Cerebellar nuclear complex (tissue), 1 donor: ENCODE measurements around the gene RNLS.

Source experiments
- DNase-seq, 2 experiments: peaks; one replicate each; lab custom pipeline; 2025; lab: John Stamatoyannopoulos, UW

RNLS gene

DNA sequence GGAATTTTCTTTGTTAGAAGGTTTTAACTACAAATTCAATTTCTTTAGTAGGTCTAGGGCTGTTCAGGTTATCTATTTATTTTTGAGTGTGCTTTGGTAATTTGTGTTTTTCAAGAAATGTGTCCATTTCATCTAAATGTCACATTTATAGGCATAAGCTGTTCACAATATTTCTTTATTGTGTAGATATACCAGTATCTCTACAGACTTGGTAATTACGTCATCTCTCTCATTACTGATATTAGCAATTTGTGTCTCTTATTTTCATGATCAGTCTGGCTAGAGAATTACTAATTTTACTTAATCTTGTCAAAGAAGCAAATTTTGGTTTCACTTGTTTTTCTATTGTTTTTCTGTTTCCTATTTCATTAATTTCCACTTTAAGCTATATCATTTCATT is 152.0 kb downstream of the RNLS start:
- no peak for DNase-seq

DNA sequence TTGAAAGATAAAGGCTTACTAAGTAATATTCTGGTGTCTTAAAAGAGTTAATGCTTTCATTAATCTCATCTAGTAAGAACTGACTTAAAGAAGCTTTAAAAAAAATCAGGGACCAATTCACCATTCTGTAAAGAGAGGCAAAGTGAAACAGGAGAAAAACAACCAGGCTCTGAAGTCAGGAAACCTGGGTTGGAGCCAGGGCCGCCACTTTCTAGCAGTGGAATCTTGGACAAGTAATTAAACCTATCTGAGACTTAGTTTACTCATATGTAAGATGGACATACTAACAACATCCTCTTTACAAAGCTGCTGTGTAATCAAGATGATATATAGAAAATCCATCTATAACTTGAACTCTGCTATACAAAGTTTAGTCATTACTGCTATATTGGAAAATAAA is 154.1 kb downstream of the RNLS start:
- DNase-seq = no peak

DNA sequence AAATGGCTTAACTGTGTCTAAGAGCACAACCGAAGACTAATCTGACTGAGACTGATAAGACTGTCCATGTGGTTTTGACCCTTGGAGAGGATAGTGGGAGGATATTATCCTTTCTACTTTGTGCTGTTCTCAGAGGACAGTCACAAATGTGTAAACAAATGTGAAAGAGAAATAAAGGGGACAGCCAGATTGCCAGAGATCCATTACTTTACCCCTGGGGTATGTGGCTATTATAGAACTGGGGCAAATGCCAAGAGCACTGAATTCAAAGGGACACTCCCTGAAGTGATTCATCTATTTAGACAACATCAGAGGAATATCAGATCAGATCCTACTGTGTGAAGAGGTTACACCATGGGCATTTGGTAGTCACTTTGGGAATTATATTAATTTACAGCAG is 154.7 kb downstream of the RNLS start:
- DNase-seq = no peak

DNA sequence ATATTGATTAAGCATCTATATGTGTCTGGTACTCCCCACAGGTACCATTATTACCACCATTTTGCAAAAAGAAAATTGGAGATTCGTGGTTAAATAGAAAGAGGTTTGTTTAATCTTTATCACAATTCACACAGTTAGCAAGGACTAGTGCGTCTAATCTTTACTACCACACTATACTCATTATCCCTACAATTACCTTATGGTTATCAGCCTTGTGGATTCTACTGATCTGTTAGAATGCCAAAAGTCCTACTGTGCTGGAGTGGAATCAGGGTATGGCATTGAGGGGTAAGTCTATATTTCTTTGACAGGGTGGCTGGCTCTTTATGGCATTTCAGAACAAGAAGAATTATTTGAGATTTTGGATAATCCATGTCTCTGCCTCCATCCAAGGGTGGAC is 156.1 kb downstream of the RNLS start:
- no peak for DNase-seq

DNA sequence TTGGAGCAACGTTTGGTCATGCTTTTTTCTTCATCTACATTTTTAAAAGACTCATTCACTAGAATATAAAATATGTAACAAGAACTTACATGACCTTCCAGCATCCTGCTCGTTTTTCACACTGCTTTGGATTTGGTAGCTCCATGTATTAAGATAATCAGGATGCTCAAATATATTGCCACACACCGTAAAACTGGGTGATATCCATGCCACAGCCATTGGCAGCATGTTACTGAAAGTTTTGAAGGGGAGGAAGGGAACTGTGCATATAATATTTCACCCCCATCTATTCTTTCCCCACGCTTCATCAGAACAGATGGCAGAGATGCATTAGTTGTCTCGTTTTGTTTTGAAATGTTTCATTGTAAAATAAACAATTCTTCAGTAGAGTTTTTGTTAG is 158.2 kb downstream of the RNLS start:
- no peak for DNase-seq

DNA sequence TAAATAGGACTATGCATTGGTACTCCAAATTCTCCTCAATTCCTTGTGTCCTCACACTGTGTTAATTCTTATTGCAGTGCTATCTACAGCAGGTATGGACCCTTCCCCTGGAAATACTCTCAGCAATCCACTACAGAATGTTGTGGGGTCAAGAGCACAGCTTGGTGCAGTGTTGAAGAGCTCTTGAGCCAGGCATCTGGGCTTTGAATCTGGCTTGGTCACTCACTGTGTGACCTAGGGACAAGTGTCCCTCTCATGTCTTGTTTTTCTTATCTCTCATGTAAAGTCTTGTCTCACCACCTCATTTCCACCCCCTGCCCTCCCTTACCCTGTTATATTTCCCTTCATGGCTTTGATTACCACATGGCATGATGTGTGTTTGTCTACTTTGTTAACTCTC is 159.4 kb downstream of the RNLS start:
- no peak for DNase-seq

DNA sequence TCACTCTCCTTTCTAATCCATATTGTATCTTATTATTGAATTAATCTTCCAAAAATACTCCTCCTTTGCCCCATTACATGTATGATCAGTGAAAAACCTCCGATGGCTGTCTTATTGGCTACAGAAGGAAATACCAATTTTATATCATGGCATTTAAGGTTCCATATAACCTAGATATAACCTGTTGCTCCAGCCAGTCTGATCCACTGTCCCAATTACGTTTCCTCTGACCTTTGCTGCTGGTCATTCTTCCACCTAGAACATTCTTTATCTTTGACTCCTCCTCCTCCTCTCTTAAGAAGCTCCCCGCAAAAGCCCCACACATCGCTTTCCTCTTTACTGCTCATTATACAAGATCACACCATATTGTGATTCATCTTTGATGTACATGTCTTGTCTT is 161.5 kb downstream of the RNLS start:
- DNase-seq = no peak

DNA sequence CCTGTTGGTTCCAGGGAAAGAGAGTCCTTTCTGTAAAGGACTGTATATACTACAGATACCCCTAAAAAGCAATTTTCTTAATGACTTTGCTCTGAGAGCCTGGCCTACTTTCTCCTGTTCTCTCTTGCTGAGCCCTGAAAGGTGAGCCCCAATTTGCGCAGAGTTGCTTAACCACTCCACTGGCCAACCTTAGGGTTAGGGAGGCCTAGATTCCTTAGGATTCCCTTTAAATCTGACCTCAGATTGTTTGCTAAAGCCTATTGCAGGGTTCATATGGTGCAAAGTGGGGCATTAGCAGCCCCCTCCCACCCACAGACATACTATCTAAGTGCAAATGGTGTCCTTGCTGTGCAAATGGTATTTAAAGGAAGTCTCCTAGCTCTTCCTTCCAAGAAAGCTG is 164.2 kb downstream of the RNLS start:
- no peak for DNase-seq

DNA sequence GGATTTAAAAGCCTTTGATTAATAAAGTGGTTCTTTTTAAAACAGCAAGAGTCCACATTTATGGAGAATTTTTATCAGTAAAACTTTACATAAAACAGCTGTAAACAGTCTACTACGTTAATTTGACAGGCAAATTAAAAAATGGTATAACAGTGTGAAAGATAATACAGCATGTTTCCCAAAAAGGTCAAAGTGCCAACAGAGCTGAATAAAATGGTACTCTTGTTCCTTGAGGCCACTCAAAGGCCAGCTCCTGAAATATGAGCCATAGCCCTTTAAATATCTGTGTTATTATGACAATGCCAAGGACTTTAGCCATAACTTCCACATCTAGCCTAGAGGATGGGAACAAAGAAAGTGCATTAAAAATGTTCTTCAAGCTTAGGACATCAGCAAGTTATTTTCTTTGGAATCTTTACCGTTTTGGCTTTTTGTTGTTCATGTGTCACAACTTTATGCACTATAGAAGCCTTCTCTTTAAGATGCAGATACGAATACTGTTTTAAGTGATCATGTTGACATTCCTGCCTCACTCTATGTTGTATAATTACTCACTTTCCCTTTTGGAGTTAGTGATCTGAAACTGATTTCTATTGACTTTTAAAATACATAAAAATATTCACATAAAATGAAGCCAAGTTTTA is 165.6 kb downstream of the RNLS start:
- DNase-seq = no peak

DNA sequence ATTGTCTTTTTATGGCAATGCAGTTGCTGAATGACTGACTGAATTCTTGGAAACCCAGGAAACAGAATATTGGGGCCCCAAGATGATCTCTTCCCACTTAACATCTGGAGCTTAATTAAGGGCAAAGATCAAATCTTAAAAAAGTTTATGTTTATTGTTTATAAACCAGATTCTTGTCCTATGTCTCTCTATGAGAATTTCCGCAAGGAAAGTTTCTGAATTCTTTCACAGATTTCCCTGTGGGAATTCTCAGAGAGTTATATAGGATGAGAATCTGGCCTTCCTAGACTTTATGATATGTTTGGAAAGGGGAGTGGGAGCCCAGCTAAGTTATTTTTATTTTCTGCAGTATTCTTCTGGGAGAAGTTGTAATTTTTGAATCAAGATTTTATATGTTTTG is 166.3 kb downstream of the RNLS start:
- DNase-seq = no peak

DNA sequence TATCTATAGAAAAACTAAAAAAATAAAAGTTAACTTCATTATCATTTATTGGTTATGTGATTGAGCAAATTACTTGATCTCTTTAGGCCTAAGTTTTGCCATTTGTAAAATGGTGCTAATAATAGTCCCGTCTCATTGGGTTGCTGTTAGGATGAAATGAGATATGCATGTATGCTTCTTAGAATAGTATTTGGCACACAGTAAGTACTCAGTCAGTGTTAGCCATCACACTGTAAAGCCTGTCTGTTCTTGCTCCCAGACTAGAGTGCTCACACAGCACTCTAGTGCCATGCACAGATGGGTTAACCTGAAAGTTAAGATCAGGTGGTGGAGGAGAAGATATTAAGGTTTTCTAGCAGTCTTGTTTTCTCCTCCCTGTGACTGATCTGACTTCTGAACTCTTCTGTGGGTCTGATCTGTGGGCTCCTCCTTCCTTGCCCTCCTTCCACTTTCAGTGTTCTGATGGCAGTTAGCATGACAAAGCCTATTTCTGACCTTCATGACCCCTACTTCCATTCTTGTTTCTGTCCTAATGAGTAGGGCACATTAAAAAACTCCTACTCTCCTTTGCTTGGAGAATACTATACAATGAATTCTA is 167.5 kb downstream of the RNLS start:
- no peak for DNase-seq

DNA sequence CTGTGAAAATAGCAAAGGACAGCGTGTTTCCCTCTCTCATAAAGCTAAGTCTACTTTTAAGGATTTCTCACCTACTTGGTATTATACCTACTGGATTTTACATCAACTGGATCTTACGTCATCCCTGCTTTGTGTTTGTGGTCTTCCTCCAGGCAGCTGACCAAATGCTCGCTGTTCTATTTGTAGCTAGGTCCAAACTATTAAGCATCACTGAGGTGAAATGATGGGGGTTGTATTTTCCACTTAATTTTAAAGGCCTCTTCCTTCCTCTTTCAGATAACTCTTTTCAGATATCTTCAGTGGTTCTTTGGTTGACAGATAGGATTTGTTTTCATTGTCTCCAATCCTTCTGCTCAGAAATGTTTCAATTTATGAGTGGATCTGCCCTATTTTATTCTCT is 169.7 kb downstream of the RNLS start:
- DNase-seq = no peak

DNA sequence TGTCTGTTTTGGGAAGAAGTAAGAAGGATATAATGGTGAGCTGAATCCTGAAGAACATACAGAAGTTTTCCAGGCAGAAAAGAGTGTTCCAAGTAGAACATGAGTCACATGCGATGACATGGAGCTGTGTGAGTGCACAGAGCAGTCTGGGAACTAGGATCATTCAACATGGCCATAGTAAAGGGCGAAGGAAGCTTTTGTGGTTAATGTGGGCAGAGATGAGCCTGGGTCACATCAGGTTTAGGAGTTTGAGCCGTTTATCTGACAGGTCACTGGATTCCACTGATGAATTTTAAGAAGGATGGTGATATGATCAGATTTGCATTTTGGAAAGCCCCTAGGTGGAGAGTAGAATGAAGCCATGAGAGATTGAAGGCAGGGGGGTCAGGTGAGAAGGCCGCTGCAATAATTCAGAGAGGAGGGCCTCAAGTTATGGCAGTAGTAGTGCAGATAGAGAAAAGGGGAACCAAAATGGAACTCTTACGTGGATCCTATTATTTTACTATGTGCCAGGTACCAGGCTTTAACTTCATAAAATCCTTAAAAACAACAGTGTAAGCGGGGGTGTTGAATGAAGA is 171.3 kb downstream of the RNLS start:
- no peak for DNase-seq

DNA sequence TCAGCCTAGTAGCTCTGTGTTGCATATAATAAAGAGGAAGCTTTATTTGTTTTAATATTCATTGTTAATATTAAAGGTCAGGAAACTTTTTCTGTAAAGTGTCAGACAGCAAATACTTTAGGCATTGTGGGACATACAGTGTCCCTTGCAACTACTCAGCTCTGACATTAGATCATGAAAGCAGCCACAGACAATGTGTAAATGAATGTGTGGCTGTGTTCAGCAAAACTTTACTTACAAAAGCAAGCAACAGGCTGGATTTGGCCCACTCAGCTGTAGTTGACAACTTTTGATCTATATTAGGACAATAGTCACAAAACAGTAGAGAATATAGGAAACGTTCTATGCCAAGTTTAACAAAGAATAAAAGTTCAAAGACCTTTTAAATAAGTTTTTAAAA is 173.3 kb downstream of the RNLS start:
- DNase-seq = no peak

DNA sequence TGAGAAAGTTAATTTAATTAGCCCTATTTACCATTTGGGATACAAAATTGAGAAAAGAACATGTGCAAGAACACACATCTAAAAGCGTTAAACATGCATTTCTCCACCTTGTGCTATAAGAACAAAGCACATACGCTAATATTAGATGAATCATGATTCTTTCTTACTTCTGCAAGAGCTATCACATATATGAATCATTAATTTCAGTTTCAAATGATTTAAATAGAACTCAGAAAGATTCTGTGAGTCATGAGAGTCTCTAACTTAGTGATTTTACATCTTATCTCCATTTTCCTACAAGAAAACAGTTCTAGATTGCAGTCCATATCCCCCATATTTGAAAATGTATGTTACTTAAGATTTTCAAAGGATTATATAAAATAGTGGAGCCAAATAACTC is 173.9 kb downstream of the RNLS start:
- no peak for DNase-seq

DNA sequence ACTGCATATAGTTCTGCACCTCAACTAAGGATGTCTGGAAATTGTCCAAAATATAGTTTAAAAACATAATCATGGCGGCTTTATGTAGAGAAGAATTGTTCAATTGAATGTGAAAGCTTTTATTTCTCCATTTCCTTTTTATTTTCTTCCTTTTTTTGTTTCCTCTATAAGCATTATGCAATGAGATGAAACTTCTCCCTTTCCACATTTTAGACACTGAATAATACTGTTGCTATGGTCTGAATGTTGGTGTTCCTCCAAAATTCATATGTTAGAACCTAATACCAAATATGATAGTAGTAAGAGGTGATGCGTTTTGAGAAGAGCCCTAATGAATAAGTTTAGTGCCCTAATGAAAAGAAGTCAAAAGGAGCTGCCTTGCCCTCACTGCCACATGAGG is 175.0 kb downstream of the RNLS start:
- DNase-seq = no peak

DNA sequence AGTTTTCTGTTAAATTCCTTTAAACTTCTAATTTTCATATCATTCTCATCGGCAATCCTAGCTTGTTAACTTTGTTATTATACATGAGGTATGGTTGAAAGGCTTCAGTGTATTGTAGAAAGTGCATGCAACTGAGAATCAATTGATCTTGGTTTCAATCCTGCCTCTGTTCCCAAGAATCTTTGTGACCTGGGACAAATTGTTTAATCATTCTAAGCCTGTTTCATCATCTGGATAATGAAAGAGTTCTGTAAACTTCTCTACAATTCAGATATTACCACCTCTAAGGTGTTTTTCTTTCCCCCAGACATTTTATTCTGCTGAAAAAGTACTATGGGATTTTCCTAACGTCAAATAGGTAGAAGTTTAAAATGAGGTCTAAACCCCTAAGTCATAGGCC is 179.0 kb downstream of the RNLS start:
- no peak for DNase-seq

DNA sequence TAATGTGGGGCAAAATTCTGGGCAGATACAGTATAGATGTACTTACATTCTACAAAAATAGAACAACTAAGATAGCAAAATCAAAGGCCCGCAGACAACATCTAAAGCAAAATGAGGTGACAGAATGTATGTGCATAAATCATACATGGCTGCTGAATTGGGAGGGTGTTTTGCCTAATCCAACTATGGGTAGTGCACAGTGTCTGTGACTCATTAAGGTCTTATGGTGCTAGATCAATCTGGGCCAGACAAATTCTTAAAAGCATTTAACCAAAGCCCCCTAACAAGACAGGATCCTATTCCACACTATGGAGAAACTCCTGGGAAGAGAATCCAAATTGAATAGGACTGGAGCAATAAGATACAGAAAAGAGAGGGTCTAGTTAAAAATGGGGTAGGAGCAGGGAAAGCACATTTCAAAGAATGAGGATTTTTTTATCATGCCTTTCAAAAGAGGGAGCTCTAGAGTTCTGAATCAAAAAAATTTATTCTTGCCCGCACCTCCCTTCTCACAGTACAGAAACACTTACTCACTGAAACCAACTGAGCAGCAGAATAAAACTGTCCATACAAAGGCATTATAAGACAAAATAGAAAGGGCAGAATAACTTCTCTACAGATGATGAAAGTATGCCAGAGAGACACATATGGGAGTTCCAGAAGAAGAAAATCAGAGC is 181.3 kb downstream of the RNLS start:
- DNase-seq = no peak

DNA sequence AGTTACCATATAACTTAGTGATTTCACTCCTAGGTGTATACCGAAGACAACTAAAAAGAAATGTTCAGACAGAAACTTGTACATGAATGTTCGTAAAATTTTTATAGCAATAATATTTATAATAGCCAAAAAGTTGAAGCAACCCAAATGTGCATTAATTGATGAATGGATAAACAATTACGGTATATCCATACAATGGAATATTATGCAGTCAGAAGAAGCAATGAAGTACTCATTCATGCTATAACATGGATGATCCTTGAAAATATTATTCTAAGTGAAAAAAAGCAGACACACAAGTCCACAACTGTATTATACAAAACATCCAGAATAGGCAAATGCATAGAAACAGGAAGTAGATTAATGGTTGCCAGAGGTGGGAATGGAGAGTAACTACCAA is 183.9 kb downstream of the RNLS start:
- DNase-seq = no peak

DNA sequence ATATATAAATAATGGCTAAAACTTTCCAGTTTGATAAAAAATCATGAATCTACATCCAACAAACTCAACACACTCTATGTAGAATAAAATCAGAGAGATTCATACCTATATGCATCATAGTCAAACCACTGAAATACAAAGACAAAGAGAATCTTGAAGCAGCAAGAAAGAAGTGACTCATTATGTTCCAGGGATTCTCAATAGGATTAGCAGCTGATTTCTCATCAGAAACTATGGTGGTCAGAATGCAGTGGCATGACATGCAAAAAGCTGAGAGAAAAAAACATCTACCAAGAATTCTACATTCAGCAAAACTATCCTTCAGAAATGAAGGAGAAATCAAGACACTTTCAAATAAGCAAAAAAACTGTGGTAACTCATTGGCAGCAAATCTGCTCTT is 187.4 kb downstream of the RNLS start:
- no peak for DNase-seq

DNA sequence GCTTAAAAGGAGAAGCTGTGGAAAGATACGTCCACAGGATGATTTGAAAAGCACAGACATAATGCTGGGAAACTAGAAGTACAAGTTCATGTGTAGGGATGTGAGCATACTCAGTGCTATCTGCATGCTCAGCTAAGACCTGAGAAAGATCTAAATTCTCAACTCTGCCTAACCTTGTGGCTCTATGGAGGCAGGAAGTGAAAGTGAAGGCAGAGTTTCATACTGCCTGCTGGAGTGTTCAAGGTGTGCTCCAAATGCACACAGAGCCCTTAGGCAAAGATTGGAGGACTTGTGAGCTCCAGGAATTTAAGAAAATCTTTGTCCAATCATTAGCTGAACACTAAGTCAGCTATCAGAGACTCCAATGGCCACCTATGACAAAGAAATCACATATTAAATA is 190.9 kb downstream of the RNLS start:
- no peak for DNase-seq

DNA sequence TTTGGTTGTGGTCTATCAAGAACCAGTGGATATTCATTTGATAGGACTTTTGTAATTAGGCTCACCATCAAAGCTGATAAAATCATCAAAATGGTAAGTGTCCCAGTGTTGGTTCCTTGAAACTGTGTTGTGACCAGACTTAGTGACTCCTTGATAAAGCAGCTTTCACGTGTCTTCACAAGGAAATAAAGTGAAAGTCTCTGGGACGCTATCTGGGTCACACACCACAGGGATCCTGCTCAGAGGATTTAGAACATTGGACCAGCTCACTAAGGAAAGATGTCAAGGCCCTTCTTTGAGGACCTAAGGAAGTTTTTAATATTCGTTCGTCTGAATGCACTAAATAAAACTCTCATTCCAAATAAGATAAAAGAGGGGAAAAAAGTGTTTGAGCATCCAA is 193.1 kb downstream of the RNLS start:
- DNase-seq = peak in 1 of 2 experiments; percentile 30

DNA sequence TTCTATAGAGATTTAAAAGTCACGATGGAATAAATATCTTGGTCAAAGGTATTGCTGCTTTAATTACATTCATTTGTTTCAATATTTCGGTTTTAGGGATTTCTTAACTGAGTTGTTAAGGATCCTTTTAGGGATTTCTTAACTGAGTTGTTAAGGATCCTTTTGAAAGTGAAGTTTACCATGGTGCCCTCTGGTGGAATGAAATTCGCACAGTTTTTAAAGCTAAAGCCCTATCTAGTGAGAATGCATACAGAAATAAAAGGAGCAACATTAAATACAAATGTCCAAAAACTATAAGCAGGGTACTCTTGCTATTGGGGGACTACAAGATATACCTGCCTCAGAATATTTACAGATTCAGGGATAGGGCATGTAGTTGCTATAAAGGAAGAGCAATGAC is 193.7 kb downstream of the RNLS start:
- DNase-seq = peak in 1 of 2 experiments; percentile 65
